ENCODE data around the gene RTCA. TPM values are rescaled to one million over a fixed set of nuclear protein-coding genes. Genes with fewer than 3 reads are reported as not detected.

RTCA gene
- total RNA-seq, 1 donor from 2014 or later: 41.3 TPM

DNA sequence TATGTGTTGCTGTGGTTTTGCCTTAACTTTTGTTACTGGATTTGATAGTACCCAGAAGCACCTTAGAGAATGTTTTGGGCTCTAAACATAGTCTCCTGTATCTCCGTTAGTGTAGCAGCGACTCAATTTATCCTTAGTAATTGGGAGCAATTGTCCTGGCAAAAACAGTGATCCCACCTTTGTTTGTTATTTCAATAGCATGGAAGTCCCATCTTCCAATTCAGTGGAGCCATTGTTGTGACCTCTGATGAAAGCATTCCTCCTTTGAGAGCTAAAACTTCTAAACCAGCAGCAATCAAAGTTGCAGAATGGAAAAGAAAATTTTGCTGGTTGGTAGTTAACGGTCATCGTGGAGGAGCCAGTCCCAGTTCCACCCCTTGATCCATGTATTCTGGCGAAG, 34.7 kb downstream of the RTCA start:
- no peaks in the 10 kb centered on the region for H3K9me3 ChIP-seq (replicated peaks)
- H3K4me3 ChIP-seq: no peak overlapping the region
- TF ChIP-seq, protein P1, sequence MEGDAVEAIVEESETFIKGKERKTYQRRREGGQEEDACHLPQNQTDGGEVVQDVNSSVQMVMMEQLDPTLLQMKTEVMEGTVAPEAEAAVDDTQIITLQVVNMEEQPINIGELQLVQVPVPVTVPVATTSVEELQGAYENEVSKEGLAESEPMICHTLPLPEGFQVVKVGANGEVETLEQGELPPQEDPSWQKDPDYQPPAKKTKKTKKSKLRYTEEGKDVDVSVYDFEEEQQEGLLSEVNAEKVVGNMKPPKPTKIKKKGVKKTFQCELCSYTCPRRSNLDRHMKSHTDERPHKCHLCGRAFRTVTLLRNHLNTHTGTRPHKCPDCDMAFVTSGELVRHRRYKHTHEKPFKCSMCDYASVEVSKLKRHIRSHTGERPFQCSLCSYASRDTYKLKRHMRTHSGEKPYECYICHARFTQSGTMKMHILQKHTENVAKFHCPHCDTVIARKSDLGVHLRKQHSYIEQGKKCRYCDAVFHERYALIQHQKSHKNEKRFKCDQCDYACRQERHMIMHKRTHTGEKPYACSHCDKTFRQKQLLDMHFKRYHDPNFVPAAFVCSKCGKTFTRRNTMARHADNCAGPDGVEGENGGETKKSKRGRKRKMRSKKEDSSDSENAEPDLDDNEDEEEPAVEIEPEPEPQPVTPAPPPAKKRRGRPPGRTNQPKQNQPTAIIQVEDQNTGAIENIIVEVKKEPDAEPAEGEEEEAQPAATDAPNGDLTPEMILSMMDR (IDR thresholded peaks at IDR 0.05; ENCODE audit: borderline replicate concordance): no peak
- H3K4me1 ChIP-seq: no peaks in the 10 kb centered on the region
- DNase-seq: no peak
- H3K27me3 ChIP-seq (ENCODE audit: low read depth): no peaks in the 10 kb centered on the region
- no peak overlapping the region for H3K27ac ChIP-seq (replicated peaks)
- peaks cover 4% of the 10 kb centered on the region for H3K36me3 ChIP-seq
- intact Hi-C loops (cut with micrococcal nuclease): no loop called here

DNA sequence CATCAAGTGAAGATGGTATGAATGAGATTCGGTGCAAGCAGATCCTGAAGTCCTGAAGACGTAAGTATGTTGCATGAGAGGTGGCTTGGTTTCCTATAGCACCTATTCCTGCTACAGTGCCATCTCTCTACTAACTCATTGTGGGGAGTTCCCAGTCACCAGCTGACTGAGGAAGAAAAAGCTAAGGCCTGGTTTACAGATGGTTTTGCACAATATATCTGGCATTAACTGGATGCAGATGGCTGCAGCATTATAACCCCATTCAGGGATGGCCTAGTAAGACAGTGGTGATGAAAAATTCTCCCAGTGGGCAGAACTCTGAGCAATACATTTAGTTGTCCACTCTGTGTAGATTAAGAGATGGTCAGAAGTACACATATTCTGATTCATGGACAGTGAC, 36.7 kb downstream of the RTCA start:
- Histone ChIP-seq H3K27ac (replicated peaks) (no peak overlapping the region), H3K4me3 (no peak overlapping the region), H3K9me3 (replicated peaks) (no peaks in the 10 kb centered on the region), H3K36me3 (no peaks in the 10 kb centered on the region), H3K27me3 (ENCODE audit: low read depth) (no peaks in the 10 kb centered on the region), H3K4me1 (no peaks in the 10 kb centered on the region)
- intact Hi-C loops (cut with micrococcal nuclease): no loop called here
- TF ChIP-seq, protein P1 (IDR thresholded peaks at IDR 0.05; ENCODE audit: borderline replicate concordance): no peak
- DNase-seq: no peak

DNA sequence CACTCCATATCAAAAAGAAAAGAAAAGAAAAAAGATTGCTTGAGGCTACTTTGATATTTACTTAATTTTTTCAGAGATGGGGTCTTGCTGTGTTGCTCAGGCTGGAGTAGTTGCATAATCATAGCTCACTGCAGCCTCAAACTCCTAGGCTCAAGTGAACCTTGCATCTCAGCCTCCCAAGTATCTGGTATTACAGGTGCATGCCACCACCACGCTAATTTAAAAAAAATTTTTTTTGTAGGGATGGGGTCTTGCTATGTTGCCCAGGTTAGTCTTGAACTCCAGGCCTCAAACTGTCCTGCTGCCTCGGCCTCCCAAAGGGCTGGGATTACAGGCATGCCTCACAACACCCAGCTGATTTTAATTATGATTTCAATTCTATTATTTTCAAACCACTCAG, 38.2 kb downstream of the RTCA start:
- no peaks in the 10 kb centered on the region for H3K4me1 ChIP-seq
- TF ChIP-seq, protein P1 (IDR thresholded peaks at IDR 0.05; ENCODE audit: borderline replicate concordance): no peak
- DNase-seq: no peak
- no peaks in the 10 kb centered on the region for H3K27me3 ChIP-seq (ENCODE audit: low read depth)
- no peak overlapping the region for H3K27ac ChIP-seq (replicated peaks)
- intact Hi-C loops (cut with micrococcal nuclease): no loop called here
- no peaks in the 10 kb centered on the region for H3K9me3 ChIP-seq (replicated peaks)
- H3K4me3 ChIP-seq: no peak overlapping the region
- no peaks in the 10 kb centered on the region for H3K36me3 ChIP-seq

DNA sequence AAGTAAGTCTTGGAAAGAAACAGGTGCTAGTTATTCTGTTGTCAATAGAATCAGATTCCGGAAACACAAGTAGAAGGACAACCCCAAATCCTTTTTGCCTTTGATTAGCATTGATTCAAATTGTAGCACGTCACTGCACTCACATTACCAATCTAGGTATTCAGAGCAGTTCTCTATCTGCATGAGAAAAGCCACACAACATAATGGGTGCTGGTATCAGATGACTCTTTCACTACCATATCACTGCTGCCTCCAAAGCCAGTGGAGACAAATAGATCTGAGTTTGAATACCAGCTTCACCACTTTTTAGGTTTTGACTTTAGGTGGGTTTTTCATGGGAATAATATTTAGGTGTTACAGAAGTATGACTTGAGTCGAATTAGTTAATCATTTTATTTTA, 38.9 kb downstream of the RTCA start:
- no peaks in the 10 kb centered on the region for H3K27me3 ChIP-seq (ENCODE audit: low read depth)

DNA sequence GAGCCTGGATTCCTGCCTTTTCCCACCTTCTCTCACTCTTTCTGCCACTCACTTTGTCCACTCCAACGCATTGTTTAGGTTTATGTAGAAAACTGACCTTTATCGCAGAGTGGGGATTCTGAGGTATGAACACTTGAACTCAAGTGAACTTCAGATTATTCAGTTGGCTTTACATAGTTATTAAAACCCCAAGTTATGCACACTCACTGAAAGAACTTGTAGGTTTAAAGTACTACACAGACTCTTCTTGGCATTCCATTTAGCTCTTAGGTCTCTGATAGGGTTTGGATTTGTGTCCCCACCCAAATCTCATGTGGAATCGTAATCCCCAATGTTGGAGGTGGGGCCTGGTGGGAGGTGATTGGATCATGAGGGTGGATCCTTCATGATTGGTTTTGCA, 39.9 kb downstream of the RTCA start:
- intact Hi-C loops (cut with micrococcal nuclease): no loop called here
- H3K9me3 ChIP-seq (replicated peaks): peaks cover 9% of the 10 kb centered on the region
- no peak for DNase-seq
- TF ChIP-seq, protein P1 (IDR thresholded peaks at IDR 0.05; ENCODE audit: borderline replicate concordance): no peak
- no peak overlapping the region for H3K4me3 ChIP-seq
- no peak overlapping the region for H3K27ac ChIP-seq (replicated peaks)
- no peaks in the 10 kb centered on the region for H3K27me3 ChIP-seq (ENCODE audit: low read depth)
- H3K4me1 ChIP-seq: no peaks in the 10 kb centered on the region
- H3K36me3 ChIP-seq: no peaks in the 10 kb centered on the region

More for the DNA sequence above, 38.9 kb downstream of the RTCA start:
- peaks cover 5% of the 10 kb centered on the region for H3K9me3 ChIP-seq (replicated peaks)
- no peak for DNase-seq
- H3K36me3 ChIP-seq: no peaks in the 10 kb centered on the region
- no peak overlapping the region for H3K4me3 ChIP-seq
- H3K27ac ChIP-seq (replicated peaks): no peak overlapping the region
- no peaks in the 10 kb centered on the region for H3K4me1 ChIP-seq
- intact Hi-C loops (cut with micrococcal nuclease): no loop called here
- TF ChIP-seq, protein P1 (IDR thresholded peaks at IDR 0.05; ENCODE audit: borderline replicate concordance): no peak
